HG02938 (cell line): ENCODE results near the gene CEP95.

Experiments used
- ATAC-seq: cut with Tn5 transposase; IDR thresholded peaks from one replicate; pipeline ENCODE4 v1.9.1; 2021; ENCODE audit warnings: mild to moderate bottlenecking, moderate library complexity; ENCODE audit not compliant: unreplicated experiment

The CEP95 gene

DNA sequence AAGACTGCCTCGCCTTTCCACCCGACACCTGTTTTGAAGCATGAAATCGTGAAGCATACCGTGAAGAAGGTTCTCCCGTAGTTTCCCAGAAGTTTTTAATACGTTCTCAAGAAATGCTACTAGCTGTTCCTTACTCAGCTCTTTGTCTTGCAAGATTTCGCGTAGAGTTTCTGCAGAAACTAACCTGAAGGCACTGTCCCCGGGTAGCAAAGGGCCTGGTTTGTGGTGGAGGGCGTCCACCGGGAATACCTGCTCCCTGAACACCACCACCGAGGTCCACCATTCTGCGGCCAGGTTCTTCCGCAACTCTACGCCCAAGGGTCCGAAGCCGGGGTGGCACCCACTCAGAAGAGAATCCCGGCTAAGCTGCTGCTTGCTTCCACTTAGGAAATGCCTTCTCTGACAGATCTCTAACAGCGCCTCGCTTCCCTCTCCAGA, 10.4 kb upstream of the CEP95 start:
- no peak for ATAC-seq

DNA sequence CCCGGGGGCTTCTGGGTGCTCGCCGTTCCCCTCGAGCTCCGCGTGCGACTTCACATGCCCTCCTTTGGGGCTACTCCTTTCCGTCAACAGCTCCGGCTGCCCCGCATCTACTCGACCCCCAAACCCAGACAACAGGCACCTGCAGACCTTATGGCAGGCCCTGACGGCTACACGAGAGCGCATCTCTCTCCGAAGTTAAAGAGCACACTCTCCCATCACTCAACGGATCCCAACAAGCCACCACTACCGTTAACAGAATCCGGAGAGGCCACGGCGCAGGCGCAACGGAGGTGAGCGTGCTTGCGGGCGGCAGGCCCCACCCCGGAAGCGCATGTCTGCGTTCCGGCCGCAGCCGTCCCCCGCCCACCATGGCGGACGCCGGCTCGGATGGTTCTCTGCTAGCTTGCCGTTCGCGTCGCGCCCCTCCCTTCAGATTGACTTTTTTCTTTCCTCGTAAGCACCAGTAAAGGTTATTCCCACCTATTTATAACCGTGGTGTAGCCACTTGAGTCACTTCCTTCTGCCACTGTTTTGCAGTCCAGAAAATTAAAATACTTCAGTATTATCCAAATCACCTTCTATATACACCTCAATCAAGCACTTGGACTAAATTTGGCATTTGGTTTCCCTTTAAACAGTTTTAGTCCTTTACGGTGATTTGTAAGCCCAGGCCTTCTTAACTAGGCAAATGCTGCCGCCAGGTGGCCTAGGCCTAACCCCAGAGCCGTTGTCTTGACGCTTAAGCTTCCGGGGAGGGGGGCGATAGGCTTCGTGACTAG, 9.8 kb upstream of the CEP95 start, which contains the start of gene POLG2:
Gene POLG2 (minus strand): TSS at position 269 of the 779 bp plus-strand sequence. CDS start 86 bp downstream, at position 183.
- ATAC-seq, result peak; percentile 62

DNA sequence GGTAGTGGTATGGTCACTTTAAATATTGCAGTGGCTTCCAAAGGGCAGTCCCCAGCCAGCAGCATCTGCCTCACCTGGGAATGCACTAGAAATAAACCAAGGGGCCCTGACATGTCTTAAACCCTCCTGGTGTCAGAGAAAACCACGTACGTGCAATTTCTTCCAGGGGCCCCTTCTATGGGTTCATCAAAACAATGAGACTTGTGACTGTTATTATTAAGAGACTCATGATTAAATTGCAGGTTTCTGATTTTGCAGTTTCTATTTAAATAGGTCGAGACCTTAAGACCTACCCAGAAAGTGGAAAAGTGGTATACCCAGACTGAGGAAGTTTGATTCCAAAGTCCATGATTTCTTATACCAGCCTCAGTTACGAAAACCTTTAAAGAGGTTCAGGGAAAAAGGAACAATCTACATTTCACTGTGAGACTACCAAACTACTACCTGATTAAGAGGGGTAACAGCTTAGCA, 9.2 kb upstream of the CEP95 start:
- ATAC-seq, result no peak

DNA sequence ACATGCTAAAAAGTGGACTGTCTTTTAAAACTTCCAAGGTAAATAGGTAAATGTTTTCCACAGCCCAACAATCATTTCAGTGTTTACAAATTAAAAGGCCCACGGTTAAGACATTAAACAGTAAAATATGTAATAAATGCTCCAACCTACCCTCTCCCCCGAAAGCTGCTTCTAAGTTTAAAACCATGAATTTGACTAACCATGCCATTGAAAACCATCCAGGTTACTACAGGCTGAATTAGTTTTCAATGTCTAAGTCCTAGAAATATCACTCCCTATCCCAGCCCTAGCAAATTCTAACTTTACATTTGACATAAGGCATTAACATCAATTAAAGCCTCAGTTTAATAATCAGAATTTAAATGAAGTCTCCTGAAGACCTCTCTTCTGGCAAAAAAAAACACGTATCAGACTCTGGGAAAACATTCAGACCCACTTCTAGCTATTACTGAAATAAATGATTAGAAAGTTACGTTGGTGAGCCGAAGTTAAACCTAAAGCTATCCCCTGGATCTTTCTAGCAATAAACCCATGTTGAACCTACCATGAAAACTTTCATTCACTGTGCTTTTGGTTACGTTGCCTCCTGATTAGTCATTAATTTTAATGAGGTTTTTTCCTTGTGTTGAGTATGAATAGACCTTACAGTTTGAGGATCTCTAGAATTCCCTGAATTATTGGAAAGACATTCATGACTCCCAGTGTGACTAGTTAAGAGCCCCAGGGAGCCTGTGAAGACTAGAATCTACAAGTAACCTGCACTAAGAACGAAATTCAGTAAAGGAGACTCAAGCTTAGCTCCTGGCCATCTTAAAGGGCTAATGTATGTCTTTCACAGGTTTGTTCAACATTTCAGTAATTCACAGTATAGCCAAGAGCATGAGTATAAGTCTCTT, 8.2 kb upstream of the CEP95 start:
- ATAC-seq, result no peak

DNA sequence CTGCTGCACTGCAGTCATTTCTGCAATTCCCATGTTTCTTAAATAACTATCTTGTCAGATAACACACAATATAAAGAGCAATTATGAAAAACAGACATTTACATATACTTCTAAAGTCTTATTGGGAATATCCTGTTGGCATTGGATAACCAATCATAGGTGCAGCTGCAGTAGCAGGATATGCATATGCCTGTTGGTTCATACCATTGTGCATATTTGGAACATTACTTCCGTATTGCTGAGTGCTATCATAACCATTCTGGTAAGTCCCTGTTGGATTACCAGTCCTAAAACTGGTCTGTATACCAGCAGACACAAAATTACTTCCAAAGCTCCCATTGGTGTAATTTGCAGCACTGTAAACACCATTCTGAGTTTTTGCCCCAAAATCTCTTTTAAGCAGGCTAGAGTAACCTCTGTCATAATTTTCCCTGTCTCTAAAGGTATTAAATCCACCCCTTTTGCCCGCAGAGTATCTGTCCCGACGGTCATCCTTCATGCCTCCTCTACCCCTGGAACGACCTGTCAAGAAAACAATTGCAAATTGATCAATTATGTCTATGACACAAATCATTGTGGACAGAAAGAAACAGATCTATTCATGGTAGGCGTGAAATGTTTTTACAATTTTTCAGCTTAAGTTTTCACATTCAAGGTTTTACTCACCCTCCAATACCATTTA, 6.8 kb upstream of the CEP95 start:
- ATAC-seq, result no peak

DNA sequence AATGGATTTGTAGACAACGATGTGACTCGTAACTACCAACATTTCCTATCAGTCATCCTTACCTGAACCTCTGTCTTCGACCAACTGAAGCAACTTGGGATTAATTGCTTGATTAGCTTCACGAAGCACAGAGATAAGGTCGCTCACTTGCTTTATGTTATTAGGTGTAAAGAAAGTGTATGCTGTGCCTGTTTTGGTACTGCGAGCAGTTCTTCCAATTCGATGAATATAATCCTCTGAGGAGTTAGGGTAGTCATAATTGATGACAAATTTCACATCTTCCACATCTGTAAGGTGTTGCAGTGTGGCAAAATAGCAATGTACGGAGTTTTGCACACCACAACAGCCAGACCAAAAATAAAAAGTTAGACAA, 6.3 kb upstream of the CEP95 start:
- no peak for ATAC-seq

DNA sequence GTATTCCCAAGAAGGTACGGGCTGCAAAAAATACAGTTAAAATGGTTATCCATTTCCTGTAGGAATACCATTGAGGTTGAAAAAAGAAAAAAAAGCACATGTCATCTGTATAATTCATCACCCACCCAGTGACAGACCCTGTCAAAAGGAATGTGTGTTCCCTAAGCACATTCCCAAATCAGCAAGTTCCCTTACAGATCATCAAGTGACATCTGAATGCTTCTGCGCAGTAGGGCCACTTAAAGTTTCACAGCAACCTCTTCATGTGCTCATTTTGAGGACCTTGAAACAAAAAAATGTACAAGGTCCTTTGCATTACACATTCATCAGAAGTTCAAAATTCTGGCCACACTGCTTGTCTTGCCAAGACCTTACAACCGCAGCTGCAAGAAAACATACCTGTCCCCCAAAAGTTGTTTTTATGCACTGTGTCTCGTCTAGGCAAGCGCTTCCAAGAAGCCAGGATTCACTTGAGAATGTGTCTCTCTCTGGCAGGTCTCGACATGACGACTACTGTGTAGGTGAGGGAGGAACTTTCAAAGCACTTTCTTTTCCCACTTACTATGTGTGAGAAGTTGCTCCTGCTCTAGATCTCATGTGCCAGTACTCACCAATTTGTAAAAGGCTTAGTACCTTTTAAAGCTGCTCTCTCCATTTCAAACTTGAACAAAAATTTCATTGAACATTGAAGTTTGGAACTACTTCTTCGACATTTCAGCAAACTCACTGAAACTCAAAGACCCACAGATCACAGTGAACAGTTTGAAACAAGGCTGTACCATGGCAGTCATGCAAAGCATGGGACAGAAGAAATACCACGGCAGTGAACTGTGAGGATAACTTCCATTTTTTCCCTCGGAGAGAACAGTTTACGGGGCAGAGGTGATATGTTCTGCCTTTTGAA, 5.7 kb upstream of the CEP95 start:
- ATAC-seq, result no peak

DNA sequence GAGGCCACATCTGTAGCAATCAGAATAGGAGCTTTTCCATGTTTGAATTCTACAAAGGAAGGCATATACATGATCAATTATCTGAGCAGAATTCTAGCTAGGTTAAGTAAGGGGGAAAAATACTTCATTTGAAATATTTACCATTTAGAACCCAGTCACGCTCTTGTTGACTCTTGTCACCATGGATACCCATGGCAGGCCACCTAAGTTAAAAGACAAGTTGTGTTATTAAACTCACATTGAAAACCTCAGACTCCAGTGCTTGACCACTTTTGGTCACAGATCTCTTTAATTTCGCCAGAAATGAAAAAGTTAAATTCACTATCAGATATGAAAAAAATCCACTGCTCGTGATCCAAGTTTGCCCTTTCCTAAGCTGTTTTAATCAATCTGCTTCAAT, 4.8 kb upstream of the CEP95 start:
- no peak for ATAC-seq

DNA sequence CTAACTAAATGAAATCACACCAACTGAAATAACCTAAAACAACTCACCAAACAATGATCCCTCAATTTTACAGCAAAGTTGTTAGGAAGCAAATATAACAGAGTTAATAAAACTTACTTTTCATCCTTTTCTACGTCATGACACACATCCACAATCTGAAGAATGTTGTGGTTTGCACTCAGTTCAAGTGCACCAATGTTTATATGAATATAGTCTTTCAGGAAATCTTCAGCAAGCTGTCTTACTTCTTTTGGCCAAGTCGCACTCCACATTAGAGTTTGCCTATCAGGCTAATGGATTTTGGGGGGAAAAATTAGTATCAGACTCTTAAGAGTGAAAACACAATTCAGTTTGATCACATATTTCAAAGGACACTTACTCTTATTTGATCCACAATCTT, 4.0 kb upstream of the CEP95 start:
- no peak for ATAC-seq

DNA sequence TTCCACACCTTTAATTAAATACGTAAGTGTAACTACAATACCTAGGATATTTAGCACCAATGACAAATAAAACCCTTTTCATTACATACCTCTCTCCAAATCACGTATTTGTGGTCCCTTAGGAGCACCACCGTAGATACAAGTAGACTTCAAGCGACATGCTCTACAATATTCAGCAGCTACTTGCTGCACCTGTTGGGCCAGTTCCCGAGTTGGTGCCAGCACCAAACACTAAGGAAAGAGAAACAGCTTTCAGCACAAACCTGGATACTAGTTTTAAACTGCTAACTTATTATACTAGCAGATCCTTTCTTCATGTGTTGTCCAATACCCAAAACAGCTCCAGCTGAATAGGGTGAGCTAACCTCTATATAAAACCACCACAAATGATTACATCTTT, 3.4 kb upstream of the CEP95 start:
- no peak for ATAC-seq

DNA sequence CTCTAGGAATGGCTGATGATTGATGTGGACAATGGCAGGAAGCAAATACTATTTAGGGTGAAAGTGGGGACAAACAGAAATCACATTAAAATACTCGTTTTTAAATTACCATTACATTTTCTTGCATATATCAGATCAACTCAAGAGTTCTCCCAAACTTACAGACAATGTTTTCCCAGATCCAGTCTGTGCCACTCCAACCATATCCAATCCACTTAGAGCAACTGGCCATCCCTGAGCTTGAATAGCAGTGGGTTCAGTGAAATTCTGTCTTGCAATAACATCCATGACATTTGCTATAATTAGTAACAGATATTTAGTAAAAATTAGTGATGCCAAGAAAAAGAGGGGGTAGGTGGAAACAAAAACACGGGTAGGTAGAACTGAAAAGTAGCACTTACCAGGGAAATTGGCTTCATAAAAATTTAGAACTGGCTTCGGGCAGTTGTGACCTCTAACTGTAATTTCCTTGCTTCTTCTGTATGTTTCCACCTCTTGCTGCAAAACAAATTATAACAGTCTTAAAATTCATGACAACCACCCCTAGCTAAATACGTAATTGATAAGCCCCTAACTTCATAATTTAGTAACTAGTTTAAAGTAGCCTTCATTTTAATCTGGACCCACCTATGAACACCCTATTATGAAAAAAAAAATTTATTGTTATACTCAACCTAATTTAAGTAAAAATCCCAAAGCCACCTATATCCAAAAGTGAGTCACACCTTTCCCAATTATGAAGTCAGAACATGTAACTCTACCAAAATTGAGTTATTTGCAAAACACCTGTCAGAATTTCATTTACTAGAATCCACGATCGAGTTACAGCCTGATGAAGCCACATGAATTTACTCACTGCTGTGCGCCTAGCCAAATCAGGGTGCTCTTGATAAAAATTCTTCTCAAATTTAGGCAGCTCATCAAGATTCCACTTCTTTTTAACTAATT, 2.7 kb upstream of the CEP95 start:
- ATAC-seq, result no peak

DNA sequence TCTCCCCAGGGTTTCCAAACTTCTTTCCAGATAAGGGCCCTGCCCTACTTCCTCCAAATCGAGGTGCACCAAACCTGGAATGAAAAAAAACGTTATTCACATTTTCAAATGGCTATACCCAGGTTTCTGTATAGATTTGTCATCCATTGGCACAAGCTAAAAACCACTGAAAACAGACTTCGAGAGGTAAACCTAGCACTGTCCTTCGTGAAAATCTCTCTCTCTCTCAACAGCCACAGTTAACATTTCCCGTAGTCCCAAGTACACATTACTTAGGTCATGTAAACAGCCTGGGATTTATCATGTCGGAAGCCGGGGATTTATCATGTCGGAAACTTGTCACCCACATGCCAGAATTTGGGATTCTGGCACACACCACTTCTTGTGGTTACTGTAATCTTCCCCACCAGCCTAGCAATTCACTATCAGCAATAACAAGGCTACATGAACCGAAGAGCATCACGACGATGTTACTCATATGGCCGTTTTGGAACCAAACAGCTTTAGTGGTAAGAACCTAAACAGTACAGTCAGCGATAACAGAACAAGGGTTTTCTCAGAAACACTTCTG, 1.9 kb upstream of the CEP95 start:
- ATAC-seq, result no peak

DNA sequence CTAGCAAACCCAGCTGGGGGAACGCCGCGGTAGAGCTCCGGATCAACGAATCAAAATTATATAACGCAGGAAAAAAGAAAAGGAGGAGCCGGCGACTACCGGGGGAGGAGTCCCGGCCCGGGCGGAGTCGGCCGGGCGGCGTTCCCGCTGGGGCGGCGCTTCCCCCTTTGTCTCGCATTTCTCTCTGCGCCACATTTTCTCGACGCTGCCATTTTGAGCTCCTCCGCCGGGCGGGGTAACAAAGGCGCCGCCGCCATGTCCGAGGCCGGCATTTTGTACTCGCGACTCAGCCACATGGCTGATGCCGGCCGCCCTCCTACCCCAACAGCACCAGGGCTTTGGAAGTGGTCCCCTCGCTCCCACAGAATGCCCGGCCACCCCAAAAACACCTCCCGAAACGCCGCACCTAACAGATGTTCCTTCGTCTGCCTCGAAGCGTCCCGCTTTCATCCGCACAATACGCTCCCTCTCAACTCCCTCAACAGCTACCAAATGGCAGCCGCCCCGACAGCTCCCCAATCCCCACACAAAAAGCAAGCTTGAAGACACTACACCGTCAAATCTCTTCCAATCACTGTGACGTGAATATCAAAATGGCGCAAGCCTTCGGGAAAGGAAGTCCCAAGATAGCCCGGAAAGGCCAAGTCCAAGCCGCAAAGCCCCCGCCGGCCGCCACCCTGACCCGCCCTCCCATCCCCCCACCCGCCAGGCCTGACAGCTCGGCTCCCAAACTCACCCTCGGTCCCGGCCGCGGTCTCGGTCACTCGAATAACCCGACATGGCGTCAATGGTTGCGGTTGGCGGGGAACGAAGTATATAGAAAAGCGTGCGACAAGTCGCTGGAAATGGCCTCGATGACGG, 1.2 kb upstream of the CEP95 start:
- ATAC-seq, result no peak

DNA sequence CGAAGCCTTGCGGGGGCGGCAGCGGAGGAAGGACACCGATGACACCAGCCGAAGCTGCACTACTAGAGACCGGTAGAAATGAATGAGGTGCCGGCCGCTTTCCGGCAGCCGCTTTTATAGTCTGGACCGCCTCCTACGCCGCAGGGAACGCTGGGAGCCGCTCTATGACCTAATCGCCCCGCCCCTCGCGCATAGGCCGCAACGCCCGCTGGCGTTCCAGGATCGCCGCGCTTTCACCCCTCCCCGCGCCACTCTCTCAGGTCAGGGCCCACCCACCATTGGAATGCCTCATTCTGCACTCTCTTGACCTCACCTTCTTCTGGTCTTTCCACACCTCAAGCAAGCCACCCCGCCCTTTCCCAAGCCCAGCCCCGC, 589 bp upstream of the CEP95 start, which contains the start of gene DDX5:
Gene DDX5 (minus strand): TSS at position 89 of the 375 bp plus-strand sequence. CDS start 170 bp downstream, outside the sequence.
- ATAC-seq, result peak; percentile 48

DNA sequence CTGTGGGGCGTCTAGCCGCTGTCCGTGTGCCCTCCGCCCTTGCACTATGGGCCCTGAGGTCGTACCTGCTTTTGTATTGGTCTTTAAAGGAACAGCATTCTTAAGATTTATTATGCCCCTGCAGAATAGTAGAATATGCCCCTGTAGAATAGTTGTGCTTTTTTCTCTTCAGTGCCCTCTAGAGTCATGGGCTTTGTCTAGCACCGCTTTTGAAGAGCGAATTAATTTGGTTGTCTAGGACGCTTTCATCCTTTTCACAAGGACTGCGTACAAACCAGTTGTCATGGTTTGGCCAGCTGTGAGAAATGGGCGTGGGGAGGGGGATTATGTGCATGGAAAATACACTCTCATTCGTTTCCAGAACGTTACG, 621 bp downstream of the CEP95 start:
- peak; percentile 16 for ATAC-seq

DNA sequence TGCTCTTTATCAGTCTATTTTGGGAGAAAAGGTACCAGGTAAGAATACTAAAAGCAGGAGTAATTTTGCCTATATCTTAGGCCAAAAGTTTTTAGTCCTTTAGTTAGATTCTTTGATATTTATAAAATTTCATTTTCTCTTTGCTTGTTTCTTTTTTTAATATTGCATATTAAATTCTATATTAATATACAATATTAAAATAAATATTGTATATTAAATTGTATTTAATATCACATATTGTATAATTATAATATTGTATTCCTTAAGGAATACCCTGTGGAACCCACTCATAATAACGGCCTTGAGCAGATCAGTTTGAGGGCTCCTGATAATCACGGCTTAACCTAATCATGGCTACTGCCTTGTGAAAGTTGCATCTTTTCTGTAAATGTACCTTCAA, 1.9 kb downstream of the CEP95 start:
- ATAC-seq, result no peak

DNA sequence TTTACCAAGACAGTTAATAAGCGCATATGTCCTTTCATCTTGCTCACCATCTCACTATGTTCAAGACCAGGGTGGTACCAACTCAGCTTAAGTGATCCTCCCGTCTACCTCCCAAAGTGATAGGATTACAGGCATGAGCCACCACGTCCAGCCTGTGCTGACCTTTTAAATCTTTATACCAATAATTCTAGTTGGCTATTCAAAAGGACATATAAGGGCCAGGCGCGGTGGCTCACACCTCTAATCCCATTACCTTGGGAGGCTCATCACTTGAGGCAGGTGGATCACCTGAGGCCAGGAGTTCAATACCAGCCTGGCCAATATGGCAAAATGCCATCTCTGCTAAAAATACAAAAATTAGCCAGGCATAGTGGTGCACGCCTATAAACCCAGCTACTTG, 2.4 kb downstream of the CEP95 start:
- no peak for ATAC-seq

DNA sequence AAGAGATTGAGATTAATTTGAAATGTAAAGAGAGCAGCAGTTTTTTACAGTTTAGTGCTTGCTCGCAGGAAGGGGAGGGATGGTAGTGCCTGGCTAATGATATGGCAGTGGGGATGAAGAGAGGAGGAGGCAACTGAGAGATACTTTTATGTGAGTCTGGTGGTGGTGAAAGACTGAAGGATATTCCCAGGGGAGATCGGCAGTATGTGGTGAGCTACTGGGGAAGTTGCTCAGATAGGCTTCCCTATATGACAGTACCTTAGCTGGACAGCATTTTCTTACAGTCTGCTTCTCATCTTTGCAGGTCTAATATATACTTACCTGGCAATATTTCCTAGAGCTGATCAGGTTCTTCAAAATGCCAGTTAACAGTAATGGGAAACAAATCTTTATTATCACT, 8.6 kb downstream of the CEP95 start:
- no peak for ATAC-seq
